GM19238 (cell line): ENCODE measurements around the gene C1R.
"Not testable (repeated sequence)": the region's sequence is repeated elsewhere in the genome, so short reads cannot be mapped to it uniquely, and the experiment has no call there.

Experiments used
- DNase-seq: peaks from one replicate; pipeline ENCODE4 v3.0.0; 2011; ENCODE audit warnings: low spot score; ENCODE audit not compliant: insufficient read length

Gene C1R

GRCh38 chr12:7037411-7037810 lies 54.8 kb downstream of the C1R start:
- not testable (repeated sequence) for DNase-seq

DNA sequence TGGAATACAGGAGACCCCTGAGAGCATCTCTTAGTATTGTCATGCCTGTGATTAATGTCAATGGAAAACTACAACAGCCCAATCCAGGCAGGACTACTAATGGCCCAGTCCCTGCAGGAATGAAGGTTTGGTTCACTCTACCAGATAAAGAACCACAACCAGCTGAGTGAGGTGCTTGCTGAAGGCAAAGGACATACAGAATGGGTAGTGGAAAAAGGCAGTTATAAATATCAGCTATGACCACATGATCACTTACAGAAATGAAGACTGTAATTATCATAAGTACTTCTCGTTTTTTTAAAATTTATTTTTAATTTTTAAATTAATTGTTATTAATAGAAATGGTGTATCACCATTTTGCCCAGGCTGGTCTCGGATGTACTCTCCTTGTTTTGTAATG lies 56.8 kb downstream of the C1R start:
- no peak for DNase-seq

DNA sequence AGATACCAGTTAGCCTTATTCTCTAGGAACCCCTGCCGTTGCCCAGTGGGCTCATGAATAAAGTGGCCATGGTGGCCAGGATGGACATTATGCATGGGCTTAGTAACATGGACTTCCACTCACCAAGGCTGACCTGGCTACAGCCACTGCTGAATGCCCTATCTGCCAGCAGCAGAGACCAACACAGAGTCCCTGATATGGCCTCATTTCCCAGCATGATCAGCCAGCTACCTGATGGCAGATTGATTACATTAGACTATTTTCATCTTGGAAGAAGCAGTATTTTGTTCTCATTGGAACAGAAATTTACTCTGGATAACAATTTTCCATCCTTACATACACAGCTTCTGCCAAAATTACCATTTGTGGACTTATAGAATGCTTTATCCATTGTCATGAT lies 57.8 kb downstream of the C1R start:
- DNase-seq: no peak

- no peak for DNase-seq
Measured at GRCh38 chr12:7032990-7033389, 59.3 kb downstream of the C1R start.

GRCh38 chr12:7031306-7031705 lies 60.9 kb downstream of the C1R start:
- DNase-seq: no peak
